Measurements from ENCODE around the gene MICALL2.

The MICALL2 gene

GRCh38 chr7:1394371-1394770, 64.9 kb downstream of the MICALL2 start:
- no peak for DNase-seq (ENCODE audit: low read depth in 2 of 2)

GRCh38 chr7:1393421-1393820, 65.8 kb downstream of the MICALL2 start:
- DNase-seq (ENCODE audit: low read depth in 2 of 2), result no peak

GRCh38 chr7:1392556-1392955, 66.7 kb downstream of the MICALL2 start:
- DNase-seq (ENCODE audit: low read depth in 2 of 2), result no peak

GRCh38 chr7:1391449-1391848, 67.8 kb downstream of the MICALL2 start:
- DNase-seq (ENCODE audit: low read depth in 2 of 2), result no peak

GRCh38 chr7:1388703-1389335, 70.5 kb downstream of the MICALL2 start:
- DNase-seq (ENCODE audit: low read depth in 2 of 2), result no peak

- no peak for DNase-seq (ENCODE audit: low read depth in 2 of 2)
These were observed 71.1 kb downstream of the MICALL2 start for GRCh38 chr7:1388021-1388702.

GRCh38 chr7:1387261-1387660, 72.0 kb downstream of the MICALL2 start:
- DNase-seq (ENCODE audit: low read depth in 2 of 2), result no peak

- DNase-seq (ENCODE audit: low read depth in 2 of 2), result no peak
These were observed 72.5 kb downstream of the MICALL2 start for GRCh38 chr7:1386623-1387220.

- no peak for DNase-seq (ENCODE audit: low read depth in 2 of 2)
These were observed 73.3 kb downstream of the MICALL2 start for GRCh38 chr7:1385809-1386622.

GRCh38 chr7:1385086-1385808, 74.0 kb downstream of the MICALL2 start:
- DNase-seq (ENCODE audit: low read depth in 2 of 2), result no peak
